ENCODE data around the gene LSM6. TPM values are rescaled to one million over a fixed set of nuclear protein-coding genes. Genes with fewer than 3 reads are reported as not detected.

The LSM6 gene
- 10.7 TPM for total RNA-seq

DNA sequence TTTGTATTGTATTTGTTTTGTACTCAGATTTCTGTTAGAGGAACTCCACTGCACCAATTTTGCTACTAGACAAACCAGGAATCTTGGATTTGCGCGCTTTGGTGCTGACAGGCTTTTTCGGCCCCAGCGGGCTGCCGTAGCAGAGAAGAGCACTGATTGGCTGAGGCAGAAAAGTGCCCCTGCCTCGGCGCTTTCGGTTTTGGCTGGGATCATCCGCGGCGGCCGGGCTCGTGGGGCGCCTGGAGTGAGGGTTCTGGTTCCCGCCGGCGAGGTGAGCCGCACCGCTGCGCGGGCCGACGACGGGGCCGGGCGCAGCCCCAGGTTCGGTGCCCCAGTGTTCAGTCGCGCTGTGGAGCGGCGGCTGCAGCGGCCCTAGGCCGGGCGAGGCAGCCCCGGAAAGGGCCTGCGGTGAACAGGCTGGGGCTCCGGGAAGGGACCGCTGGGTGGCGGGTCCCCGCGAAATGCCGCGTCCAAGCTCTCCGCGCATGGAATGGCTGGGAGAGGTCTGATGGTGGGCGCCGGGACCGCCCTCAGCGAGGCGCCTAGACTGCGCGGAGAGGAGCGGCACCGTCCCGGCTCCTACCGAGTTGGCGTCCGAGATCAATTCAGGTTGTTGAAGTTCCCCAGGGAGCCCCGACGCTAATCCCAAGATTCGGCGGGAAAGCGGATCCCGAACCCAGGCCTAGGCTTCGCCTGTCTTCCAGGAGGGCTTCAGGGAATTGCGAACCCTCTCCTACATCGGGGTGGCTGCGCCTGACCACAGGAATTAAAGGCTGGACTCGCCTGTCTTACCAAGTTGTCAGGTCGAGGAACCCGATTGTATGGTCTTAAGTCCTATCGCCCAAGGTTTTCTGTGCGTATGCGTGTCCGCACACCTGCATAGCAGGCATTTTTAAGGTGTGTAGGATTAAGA is at the start of gene LSM6:
LSM6 (plus strand) TSS at position 178 of the 913 bp plus-strand sequence. CDS start 7,204 bp downstream, outside the sequence.
- intact Hi-C loops (cut with DNase I): loop anchor here (1.0 to 10.0 kb wide), 7 partner anchors 238 to 1078 kb away; partner anchors contain the start of genes ABCE1, ANAPC10, MMAA and SLC10A7
- Histone ChIP-seq H3K4me3 (peak within 1 kb of the TSS; percentile 95 to 99), H3K36me3 (no peaks in the 10 kb centered on the region), H3K27me3 (no peaks in the 10 kb centered on the region), H3K27ac (peak within 1 kb of the TSS; percentile 95), H3K9me3 (no peaks in the 10 kb centered on the region), H3K4me1 (peaks cover 2 to 17% of the 10 kb centered on the region in 2 donors)
- DNase-seq (ENCODE audit: low spot score in 2 of 2): peak; percentile 39 to 91
- TF ChIP-seq CTCF (IDR thresholded peaks at IDR 0.05): peak in 1 of 3 experiments; percentile 21

DNA sequence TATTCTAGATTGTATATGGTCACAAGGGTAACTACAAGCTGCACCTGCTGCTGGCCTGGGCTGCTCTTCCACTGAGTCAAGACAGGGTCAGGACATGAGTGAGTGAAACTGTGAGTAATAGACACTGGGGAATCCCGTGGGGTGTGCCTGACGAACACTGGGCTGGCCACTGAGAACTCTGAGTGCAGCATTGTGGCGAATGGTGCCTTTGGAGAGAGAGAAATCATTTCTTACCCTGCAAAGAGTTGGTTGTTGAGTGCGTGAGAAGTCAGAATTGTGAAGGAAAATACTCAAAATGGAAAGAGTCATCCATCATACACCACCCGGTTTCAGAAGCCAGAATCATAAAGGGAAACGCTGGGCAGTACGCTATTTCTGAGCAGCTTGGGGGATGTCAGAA is 43.1 kb upstream of the LSM6 start:
- DNase-seq (ENCODE audit: low spot score in 2 of 2): no peak
- no peaks in the 10 kb centered on the region for H3K9me3 ChIP-seq
- no peak for TF ChIP-seq CTCF (IDR thresholded peaks at IDR 0.05)
- H3K27ac ChIP-seq: no peak overlapping the region
- no peaks in the 10 kb centered on the region for H3K27me3 ChIP-seq
- intact Hi-C loops (cut with DNase I): no loop called here
- H3K36me3 ChIP-seq: no peaks in the 10 kb centered on the region
- H3K4me3 ChIP-seq: no peak overlapping the region
- H3K4me1 ChIP-seq: peaks cover 0 to 5% of the 10 kb centered on the region in 2 donors

- H3K27ac ChIP-seq: no peak overlapping the region
- no peaks in the 10 kb centered on the region for H3K27me3 ChIP-seq
- DNase-seq (ENCODE audit: low spot score in 2 of 2): no peak
- peaks cover 0 to 5% of the 10 kb centered on the region in 2 donors for H3K4me1 ChIP-seq
- H3K4me3 ChIP-seq: no peak overlapping the region
- no peaks in the 10 kb centered on the region for H3K9me3 ChIP-seq
- no peak for TF ChIP-seq CTCF (IDR thresholded peaks at IDR 0.05)
- H3K36me3 ChIP-seq: no peaks in the 10 kb centered on the region
- intact Hi-C loops (cut with DNase I): no loop called here
Measured at GRCh38 chr4:146134761-146135445, 40.6 kb upstream of the LSM6 start.

DNA sequence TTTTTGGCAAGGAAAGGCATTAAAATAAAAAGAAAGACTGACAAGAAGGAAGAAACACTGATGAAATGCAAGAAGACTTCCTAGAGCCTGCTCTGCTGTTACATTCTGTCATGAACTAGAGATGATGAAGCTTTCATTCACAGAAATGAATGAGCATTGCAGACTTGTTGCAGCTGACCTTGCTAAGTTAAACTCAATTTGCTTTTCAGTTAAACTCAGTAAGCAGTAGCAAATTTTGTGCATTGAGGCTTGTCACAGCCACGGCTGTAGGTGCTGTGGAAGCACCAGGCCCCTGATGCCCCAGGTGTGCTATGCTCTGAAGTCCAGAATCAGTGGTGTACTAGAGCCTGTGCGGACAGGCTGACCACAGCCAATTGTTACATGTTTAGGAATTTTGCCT is 39.6 kb upstream of the LSM6 start:
- peaks cover 0 to 5% of the 10 kb centered on the region in 2 donors for H3K4me1 ChIP-seq
- H3K9me3 ChIP-seq: no peaks in the 10 kb centered on the region
- H3K27me3 ChIP-seq: no peaks in the 10 kb centered on the region
- H3K27ac ChIP-seq: no peak overlapping the region
- H3K36me3 ChIP-seq: no peaks in the 10 kb centered on the region
- TF ChIP-seq CTCF (IDR thresholded peaks at IDR 0.05): no peak
- H3K4me3 ChIP-seq: no peak overlapping the region
- intact Hi-C loops (cut with DNase I): no loop called here
- no peak for DNase-seq (ENCODE audit: low spot score in 2 of 2)

DNA sequence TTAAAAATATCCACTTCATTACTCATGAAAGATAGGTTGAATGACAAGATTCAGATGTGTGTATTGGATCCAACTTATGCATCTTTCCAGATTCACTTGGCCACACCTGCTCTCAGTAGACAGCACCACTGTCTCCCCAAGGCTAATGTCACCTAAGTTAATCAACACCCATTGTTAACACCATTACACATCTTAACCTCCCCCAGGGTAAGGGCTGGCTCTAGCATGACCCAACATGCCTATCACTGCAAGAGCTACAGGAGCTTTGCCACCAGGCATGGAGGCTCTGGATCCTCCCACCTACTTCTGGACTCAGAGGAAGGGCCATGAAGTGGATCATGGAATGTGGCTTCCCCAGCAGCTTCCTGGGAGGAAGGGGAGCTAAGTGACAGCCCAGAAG is 32.8 kb upstream of the LSM6 start:
- Histone ChIP-seq H3K27ac (no peak overlapping the region), H3K9me3 (no peaks in the 10 kb centered on the region), H3K27me3 (no peaks in the 10 kb centered on the region), H3K4me1 (no peaks in the 10 kb centered on the region), H3K36me3 (no peaks in the 10 kb centered on the region), H3K4me3 (no peak overlapping the region)
- intact Hi-C loops (cut with DNase I): no loop called here
- no peak for TF ChIP-seq CTCF (IDR thresholded peaks at IDR 0.05)
- DNase-seq (ENCODE audit: low spot score in 2 of 2): no peak
